Esophagus squamous epithelium (tissue), 4 donors: ENCODE results near the gene CDK5RAP2.

Source experiments
- CTCF ChIP-seq, 6 experiments: fragments of 450-650 bp in 4 of 6; fragments of 200-600 bp in 2 of 6; sonication (generic) in 2 of 6; IDR thresholded peaks; one replicate each; pipeline ENCODE4 v1.5.1; 2016 to 2019; ENCODE audit warnings: antibody characterized with exemption in 6 of 6, mild to moderate bottlenecking in 4 of 6, moderate library complexity in 4 of 6
- POLR2A ChIP-seq, 4 donors: fragments of 450-650 bp; IDR thresholded peaks; one replicate each; pipeline ENCODE4 v1.6.1; 2017; ENCODE audit warnings: antibody characterized with exemption in 4 of 4, mild to moderate bottlenecking in 4 of 4, moderate library complexity in 3 of 4

- TF ChIP-seq CTCF (IDR thresholded peaks at IDR 0.05) = no peak
- no peak for TF ChIP-seq POLR2A (IDR thresholded peaks at IDR 0.05)
These were observed 167.5 kb downstream of the CDK5RAP2 start for GRCh38 chr9:120412425-120412951.
